HFF-Myc (cell line): Measurements from ENCODE around the gene COQ9.

Experiments used
- DNase-seq: peaks from one replicate; pipeline ENCODE4 v3.0.0-alpha.2; 2011; ENCODE audit warnings: low read depth; ENCODE audit errors: extremely low read depth
- H3K4me3 ChIP-seq: replicated peaks from 2 replicates; pipeline ENCODE4 v1.5.1; 2011; ENCODE audit warnings: low read depth, mild to moderate bottlenecking, control low read depth, low read length
- CTCF ChIP-seq: IDR thresholded peaks from 2 replicates; pipeline ENCODE4 v1.5.1; 2012; ENCODE audit warnings: mild to moderate bottlenecking, low read depth, low read length, control low read depth; ENCODE audit errors: missing control alignments

The COQ9 gene

GRCh38 chr16:57482845-57483545 is 35.7 kb downstream of the COQ9 start:
- no peak for TF ChIP-seq CTCF
- no peak for DNase-seq
- H3K4me3 ChIP-seq: no peak overlapping the region

GRCh38 chr16:57483725-57484514 is 36.6 kb downstream of the COQ9 start:
- H3K4me3 ChIP-seq: no peak overlapping the region
- no peak for TF ChIP-seq CTCF
- no peak for DNase-seq

GRCh38 chr16:57484515-57485005 is 37.3 kb downstream of the COQ9 start:
- H3K4me3 ChIP-seq: no peak overlapping the region
- TF ChIP-seq CTCF: no peak
- DNase-seq: no peak

- no peak for DNase-seq
- H3K4me3 ChIP-seq: peak overlapping the region; percentile 54
- TF ChIP-seq CTCF: no peak
Measured at GRCh38 chr16:57485091-57485915, 38.0 kb downstream of the COQ9 start.

- peak within 1 kb of the TSS; percentile 54 for H3K4me3 ChIP-seq
- TF ChIP-seq CTCF: no peak
- no peak for DNase-seq
Measured at GRCh38 chr16:57485916-57486857, 38.9 kb downstream of the COQ9 start, which contains the start of gene DOK4. Gene DOK4 (minus strand): TSS chr16:57486493. CDS start chr16:57479507, 6,986 bp downstream.
